B cell (primary cell): Measurements from ENCODE around the gene HINFP.

Source experiments
- EZH2 ChIP-seq: IDR thresholded peaks from 2 replicates; pipeline ENCODE4 v1.6.1; 2012; ENCODE audit warnings: borderline replicate concordance, low read depth, mild to moderate bottlenecking, moderate library complexity, low read length; ENCODE audit not compliant: insufficient read depth, poor library complexity, severe bottlenecking
- TF ChIP-seq, protein P1 (sequence below): fragments of 200-600 bp; IDR thresholded peaks from one replicate; pipeline ENCODE4 v1.8.0; 2022; ENCODE audit warnings: antibody characterized with exemption, mild to moderate bottlenecking

GRCh38 chr11:119117004-119117706, 4.2 kb upstream of the HINFP start:
- TF ChIP-seq, protein P1, sequence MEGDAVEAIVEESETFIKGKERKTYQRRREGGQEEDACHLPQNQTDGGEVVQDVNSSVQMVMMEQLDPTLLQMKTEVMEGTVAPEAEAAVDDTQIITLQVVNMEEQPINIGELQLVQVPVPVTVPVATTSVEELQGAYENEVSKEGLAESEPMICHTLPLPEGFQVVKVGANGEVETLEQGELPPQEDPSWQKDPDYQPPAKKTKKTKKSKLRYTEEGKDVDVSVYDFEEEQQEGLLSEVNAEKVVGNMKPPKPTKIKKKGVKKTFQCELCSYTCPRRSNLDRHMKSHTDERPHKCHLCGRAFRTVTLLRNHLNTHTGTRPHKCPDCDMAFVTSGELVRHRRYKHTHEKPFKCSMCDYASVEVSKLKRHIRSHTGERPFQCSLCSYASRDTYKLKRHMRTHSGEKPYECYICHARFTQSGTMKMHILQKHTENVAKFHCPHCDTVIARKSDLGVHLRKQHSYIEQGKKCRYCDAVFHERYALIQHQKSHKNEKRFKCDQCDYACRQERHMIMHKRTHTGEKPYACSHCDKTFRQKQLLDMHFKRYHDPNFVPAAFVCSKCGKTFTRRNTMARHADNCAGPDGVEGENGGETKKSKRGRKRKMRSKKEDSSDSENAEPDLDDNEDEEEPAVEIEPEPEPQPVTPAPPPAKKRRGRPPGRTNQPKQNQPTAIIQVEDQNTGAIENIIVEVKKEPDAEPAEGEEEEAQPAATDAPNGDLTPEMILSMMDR = no peak
- TF ChIP-seq EZH2 = no peak
